ENCODE measurements around the gene LCN10. TPM values are rescaled to one million over a fixed set of nuclear protein-coding genes. Genes with fewer than 3 reads are reported as not detected.

The LCN10 gene
- total and polyA plus RNA-seq, 2 of the 13 experiments (the other 11 are each of a cell fraction or from before 2014, with no cell fraction given), result 0.53 to 0.61 TPM

GRCh38 chr9:136784997-136785361, 42.2 kb upstream of the LCN10 start:
- in situ Hi-C loops (cut with HindIII; ENCODE audit: extremely low pct_ligation_motif_present, low pct_unique_long_range_greater_than_20kb), result no loop called here
- no peak for DNase-seq (ENCODE audit: low spot score)
- no peak overlapping the region for H2AFZ ChIP-seq (ENCODE audit: low read length)
- no peaks in the 10 kb centered on the region for H3K36me3 ChIP-seq (replicated peaks in 1 of 2; ENCODE audit: control insufficient read depth in 1 of 2, insufficient read depth in 2 of 2, low read length in 2 of 2)
- FAIRE-seq, result no peak
- no peak overlapping the region for H3K4me3 ChIP-seq (replicated peaks in 1 of 3; ENCODE audit: insufficient read depth in 1 of 3, low read depth in 2 of 3, low read length in 3 of 3)
- no peaks in the 10 kb centered on the region for H3K27me3 ChIP-seq (ENCODE audit: control insufficient read depth in 1 of 2, insufficient read depth in 2 of 2, low read length in 2 of 2)
- H4K20me1 ChIP-seq (ENCODE audit: insufficient read depth, low read length), result no peaks in the 10 kb centered on the region
- no TSS peak for BruUV-seq (replicated peaks)
- 0 out of 2 replicates have a peak overlapping the region, but pooled peaks have one; percentile 15 for H3K9ac ChIP-seq (ENCODE audit: insufficient read depth, low read depth, low read length)
- peak overlapping the region; percentile 46 for H3K4me2 ChIP-seq (ENCODE audit: low read depth, low read length)
- H3K79me2 ChIP-seq (ENCODE audit: insufficient read depth, low read length), result no peaks in the 10 kb centered on the region
- intact Hi-C loops (cut with micrococcal nuclease; ENCODE audit: unreplicated experiment), result loop anchor here (1.0 to 10.0 kb wide), 4 partner anchors 27 to 142 kb away; partner anchors contain the start of genes LCN8, PHPT1 and TRAF2
- H3K9me3 ChIP-seq (ENCODE audit: low read length), result no peaks in the 10 kb centered on the region
- ChIA-PET POLR2A (interaction anchor here (1.6 kb wide), 1 partner anchor 14 kb away, joined by 8 read pairs; no protein-coding TSS in a partner anchor), CTCF (ENCODE audit: low intra/inter-chr PET ratio, low total read pairs) (interaction anchor here (0.7 to 1.4 kb wide), 2 partner anchors 15 to 19 kb away, joined by 3 to 7 read pairs; no protein-coding TSS in a partner anchor)
- no peak for ATAC-seq
- peak overlapping the region; percentile 64 for H3K27ac ChIP-seq (ENCODE audit: extremely low read length, insufficient read depth, low read length)
- TF ChIP-seq POLR2AphosphoS5 (IDR thresholded peaks at IDR 0.05; ENCODE audit: low read depth, low read length) (peak; percentile 33; the same call in 1 of the 2 replicates), U2AF2 (IDR thresholded peaks at IDR 0.05; ENCODE audit: low read depth, low read length) (no peak)
- peaks cover 83% of the 10 kb centered on the region for H3K4me1 ChIP-seq (ENCODE audit: insufficient read depth, low read length)
- WGBS (ENCODE audit: low lambda C conversion rate), result 52% methylated on average over 6 of the region's 6 CpGs

GRCh38 chr9:136784249-136784996, 41.7 kb upstream of the LCN10 start:
- ChIA-PET CTCF (ENCODE audit: low intra/inter-chr PET ratio, low total read pairs) (interaction anchor here (0.7 to 1.4 kb wide), 3 partner anchors 15 to 24 kb away, joined by 3 to 7 read pairs (median 3); no protein-coding TSS in a partner anchor), POLR2A (interaction anchor here (1.6 kb wide), 1 partner anchor 15 kb away, joined by 8 read pairs; no protein-coding TSS in a partner anchor)
- DNase-seq (ENCODE audit: low spot score) (no peak), ATAC-seq (no peak), FAIRE-seq (no peak)
- Histone ChIP-seq H3K27ac (ENCODE audit: extremely low read length, insufficient read depth, low read length) (peak overlapping the region; percentile 64), H3K79me2 (ENCODE audit: insufficient read depth, low read length) (no peaks in the 10 kb centered on the region), H3K9ac (ENCODE audit: insufficient read depth, low read depth, low read length) (no peak overlapping the region), H3K27me3 (ENCODE audit: control insufficient read depth in 1 of 2, insufficient read depth in 2 of 2, low read length in 2 of 2) (no peaks in the 10 kb centered on the region), H3K36me3 (replicated peaks in 1 of 2; ENCODE audit: control insufficient read depth in 1 of 2, insufficient read depth in 2 of 2, low read length in 2 of 2) (no peaks in the 10 kb centered on the region), H3K4me3 (replicated peaks in 1 of 3; ENCODE audit: insufficient read depth in 1 of 3, low read depth in 2 of 3, low read length in 3 of 3) (no peak overlapping the region), H4K20me1 (ENCODE audit: insufficient read depth, low read length) (no peaks in the 10 kb centered on the region), H3K4me2 (ENCODE audit: low read depth, low read length) (peak overlapping the region; percentile 46), H3K4me1 (ENCODE audit: insufficient read depth, low read length) (peaks cover 83% of the 10 kb centered on the region), H3K9me3 (ENCODE audit: low read length) (no peaks in the 10 kb centered on the region), H2AFZ (ENCODE audit: low read length) (no peak overlapping the region)
- intact Hi-C loops (cut with micrococcal nuclease; ENCODE audit: unreplicated experiment), result loop anchor here (1.0 to 10.0 kb wide), 2 partner anchors 26 to 100 kb away; partner anchors contain the start of genes LCN8 and TRAF2
- no TSS peak for BruUV-seq (replicated peaks)
- in situ Hi-C loops (cut with HindIII; ENCODE audit: extremely low pct_ligation_motif_present, low pct_unique_long_range_greater_than_20kb), result no loop called here
- 41% methylated on average over 9 of the region's 9 CpGs for WGBS (ENCODE audit: low lambda C conversion rate)
- no peak for TF ChIP-seq ZNF589 (CRISPR knock-in tag; conservative IDR thresholded peaks at IDR 0.05)
- no peak for TF ChIP-seq ZNF83 (CRISPR knock-in tag; IDR thresholded peaks at IDR 0.05; ENCODE audit: borderline replicate concordance)
- no peak for TF ChIP-seq RCOR2 (CRISPR knock-in tag; IDR thresholded peaks at IDR 0.05)
- TF ChIP-seq ZNF672 (CRISPR knock-in tag; IDR thresholded peaks at IDR 0.05), result no peak
- no peak for TF ChIP-seq THAP8 (CRISPR knock-in tag; IDR thresholded peaks at IDR 0.05; ENCODE audit: borderline replicate concordance)
- no peak for TF ChIP-seq RNF219 (CRISPR knock-in tag; IDR thresholded peaks at IDR 0.05)
- TF ChIP-seq ZNF709 (CRISPR knock-in tag; IDR thresholded peaks at IDR 0.05), result no peak
- TF ChIP-seq EHMT2 (IDR thresholded peaks at IDR 0.05; ENCODE audit: borderline replicate concordance, low read depth, low read length), result no peak
- no peak for TF ChIP-seq XRCC5 (optimal IDR thresholded peaks at IDR 0.05; ENCODE audit: low read length)
